ENCODE results near the gene SLC1A2.

SLC1A2 gene

GRCh38 chr11:35330156-35330889 lies 89.0 kb downstream of the SLC1A2 start:
- H3K9ac ChIP-seq (ENCODE audit: low read depth, low read length, poor library complexity), result no peak overlapping the region
- no peak overlapping the region for H2BK12ac ChIP-seq (ENCODE audit: low read length)
- no peak overlapping the region for H3K27ac ChIP-seq (replicated peaks; ENCODE audit: low read length)
- H3K9me3 ChIP-seq (replicated peaks in 1 of 2; ENCODE audit: control insufficient read depth in 2 of 2, insufficient read depth in 1 of 2, low read depth in 1 of 2, low read length in 2 of 2), result peaks cover 0 to 3% of the 10 kb centered on the region in 2 donors
- H3K14ac ChIP-seq (ENCODE audit: low read length), result no peak overlapping the region
- H3K4me1 ChIP-seq (ENCODE audit: control insufficient read depth in 2 of 2, insufficient read depth in 1 of 2, low read depth in 1 of 2, low read length in 2 of 2), result no peaks in the 10 kb centered on the region
- no peaks in the 10 kb centered on the region for H3K36me3 ChIP-seq (replicated peaks in 1 of 2; ENCODE audit: control insufficient read depth in 2 of 2, insufficient read depth in 2 of 2, low read length in 2 of 2)
- no CpG with 5 or more reads among the region's 3 CpGs for WGBS, 2 donors (ENCODE audit: extremely low coverage in 2 of 2, insufficient read length in 2 of 2, insufficient replicate concordance in 1 of 2)
- no peak overlapping the region for H4K8ac ChIP-seq (ENCODE audit: low read depth, low read length)
- H3K18ac ChIP-seq (ENCODE audit: low read length), result no peak overlapping the region
- no peak overlapping the region for H3K4ac ChIP-seq (ENCODE audit: low read length)
- H3K23ac ChIP-seq (ENCODE audit: low read depth, low read length, poor library complexity), result no peak overlapping the region
- no peak overlapping the region for H2BK5ac ChIP-seq (ENCODE audit: low read length)
- H4K91ac ChIP-seq (ENCODE audit: low read depth, low read length, poor library complexity), result no peak overlapping the region
- no peak overlapping the region for H3K4me3 ChIP-seq (ENCODE audit: low read length in 2 of 2)
- DNase-seq (ENCODE audit: low spot score), result no peak
- no peak overlapping the region for H2BK120ac ChIP-seq (ENCODE audit: low read depth, low read length)
- no peak overlapping the region for H2AFZ ChIP-seq (ENCODE audit: low read length)
- no peaks in the 10 kb centered on the region for H3K79me1 ChIP-seq (ENCODE audit: low read depth, low read length)
- no peak overlapping the region for H3K4me2 ChIP-seq (ENCODE audit: insufficient read depth, low read length, poor library complexity, severe bottlenecking)
- no peak overlapping the region for H2BK15ac ChIP-seq (ENCODE audit: low read length)
- no peak overlapping the region for H2AK5ac ChIP-seq (ENCODE audit: low read depth, low read length)
- H3K27me3 ChIP-seq (ENCODE audit: control insufficient read depth in 3 of 3, insufficient read depth in 3 of 3, low read depth in 1 of 3, low read length in 3 of 3), result no peaks in the 10 kb centered on the region

GRCh38 chr11:35327829-35328228 lies 91.5 kb downstream of the SLC1A2 start:
- Histone ChIP-seq H3K18ac (ENCODE audit: low read length) (no peak overlapping the region), H4K91ac (ENCODE audit: low read depth, low read length, poor library complexity) (no peak overlapping the region), H2AFZ (ENCODE audit: low read length) (no peak overlapping the region), H2BK120ac (ENCODE audit: low read depth, low read length) (no peak overlapping the region), H3K27ac (replicated peaks; ENCODE audit: low read length) (no peak overlapping the region), H2AK5ac (ENCODE audit: low read depth, low read length) (no peak overlapping the region), H3K79me1 (ENCODE audit: low read depth, low read length) (no peaks in the 10 kb centered on the region), H2BK12ac (ENCODE audit: low read length) (no peak overlapping the region), H2BK15ac (ENCODE audit: low read length) (no peak overlapping the region), H2BK5ac (ENCODE audit: low read length) (no peak overlapping the region), H3K14ac (ENCODE audit: low read length) (no peak overlapping the region), H3K4ac (ENCODE audit: low read length) (no peak overlapping the region), H3K23ac (ENCODE audit: low read depth, low read length, poor library complexity) (no peak overlapping the region), H3K36me3 (replicated peaks in 1 of 2; ENCODE audit: control insufficient read depth in 2 of 2, insufficient read depth in 2 of 2, low read length in 2 of 2) (no peaks in the 10 kb centered on the region), H3K4me3 (ENCODE audit: low read length in 2 of 2) (no peak overlapping the region), H3K9ac (ENCODE audit: low read depth, low read length, poor library complexity) (no peak overlapping the region), H3K27me3 (ENCODE audit: control insufficient read depth in 3 of 3, insufficient read depth in 3 of 3, low read depth in 1 of 3, low read length in 3 of 3) (peaks cover 0 to 3% (median 0%) of the 10 kb centered on the region in 3 experiments), H3K4me1 (ENCODE audit: control insufficient read depth in 2 of 2, insufficient read depth in 1 of 2, low read depth in 1 of 2, low read length in 2 of 2) (no peaks in the 10 kb centered on the region), H3K9me3 (replicated peaks in 1 of 2; ENCODE audit: control insufficient read depth in 2 of 2, insufficient read depth in 1 of 2, low read depth in 1 of 2, low read length in 2 of 2) (peaks cover 0 to 3% of the 10 kb centered on the region in 2 donors), H4K8ac (ENCODE audit: low read depth, low read length) (no peak overlapping the region), H3K4me2 (ENCODE audit: insufficient read depth, low read length, poor library complexity, severe bottlenecking) (no peak overlapping the region)
- WGBS, 2 donors (ENCODE audit: extremely low coverage in 2 of 2, insufficient read length in 2 of 2, insufficient replicate concordance in 1 of 2), result no CpG with 5 or more reads among the region's 1 CpG
- no peak for DNase-seq (ENCODE audit: low spot score)

GRCh38 chr11:35326266-35326879 lies 93.0 kb downstream of the SLC1A2 start:
- no peak for DNase-seq (ENCODE audit: low spot score)
- Histone ChIP-seq H2AK5ac (ENCODE audit: low read depth, low read length) (no peak overlapping the region), H3K4me2 (ENCODE audit: insufficient read depth, low read length, poor library complexity, severe bottlenecking) (no peak overlapping the region), H3K9ac (ENCODE audit: low read depth, low read length, poor library complexity) (no peak overlapping the region), H4K91ac (ENCODE audit: low read depth, low read length, poor library complexity) (no peak overlapping the region), H2AFZ (ENCODE audit: low read length) (no peak overlapping the region), H3K4ac (ENCODE audit: low read length) (no peak overlapping the region), H3K27ac (replicated peaks; ENCODE audit: low read length) (no peak overlapping the region), H3K4me3 (ENCODE audit: low read length in 2 of 2) (no peak overlapping the region), H2BK120ac (ENCODE audit: low read depth, low read length) (no peak overlapping the region), H2BK12ac (ENCODE audit: low read length) (no peak overlapping the region), H3K79me1 (ENCODE audit: low read depth, low read length) (no peaks in the 10 kb centered on the region), H3K36me3 (replicated peaks in 1 of 2; ENCODE audit: control insufficient read depth in 2 of 2, insufficient read depth in 2 of 2, low read length in 2 of 2) (no peaks in the 10 kb centered on the region), H3K9me3 (replicated peaks in 1 of 2; ENCODE audit: control insufficient read depth in 2 of 2, insufficient read depth in 1 of 2, low read depth in 1 of 2, low read length in 2 of 2) (no peaks in the 10 kb centered on the region), H2BK5ac (ENCODE audit: low read length) (no peak overlapping the region), H3K27me3 (ENCODE audit: control insufficient read depth in 3 of 3, insufficient read depth in 3 of 3, low read depth in 1 of 3, low read length in 3 of 3) (peaks cover 0 to 3% (median 0%) of the 10 kb centered on the region in 3 experiments), H3K4me1 (ENCODE audit: control insufficient read depth in 2 of 2, insufficient read depth in 1 of 2, low read depth in 1 of 2, low read length in 2 of 2) (no peaks in the 10 kb centered on the region), H2BK15ac (ENCODE audit: low read length) (no peak overlapping the region), H3K23ac (ENCODE audit: low read depth, low read length, poor library complexity) (no peak overlapping the region), H3K14ac (ENCODE audit: low read length) (no peak overlapping the region), H3K18ac (ENCODE audit: low read length) (no peak overlapping the region), H4K8ac (ENCODE audit: low read depth, low read length) (no peak overlapping the region)
- WGBS, 2 donors (ENCODE audit: extremely low coverage in 2 of 2, insufficient read length in 2 of 2, insufficient replicate concordance in 1 of 2), result no CpG with 5 or more reads among the region's 3 CpGs

GRCh38 chr11:35324981-35325380 lies 94.4 kb downstream of the SLC1A2 start:
- no peaks in the 10 kb centered on the region for H3K9me3 ChIP-seq (replicated peaks in 1 of 2; ENCODE audit: control insufficient read depth in 2 of 2, insufficient read depth in 1 of 2, low read depth in 1 of 2, low read length in 2 of 2)
- H2BK120ac ChIP-seq (ENCODE audit: low read depth, low read length), result no peak overlapping the region
- H3K14ac ChIP-seq (ENCODE audit: low read length), result no peak overlapping the region
- H3K9ac ChIP-seq (ENCODE audit: low read depth, low read length, poor library complexity), result no peak overlapping the region
- H2BK5ac ChIP-seq (ENCODE audit: low read length), result no peak overlapping the region
- no peaks in the 10 kb centered on the region for H3K79me1 ChIP-seq (ENCODE audit: low read depth, low read length)
- H4K8ac ChIP-seq (ENCODE audit: low read depth, low read length), result no peak overlapping the region
- no peak overlapping the region for H2BK12ac ChIP-seq (ENCODE audit: low read length)
- H3K27ac ChIP-seq (replicated peaks; ENCODE audit: low read length), result no peak overlapping the region
- peaks cover 0 to 2% of the 10 kb centered on the region in 2 donors for H3K4me1 ChIP-seq (ENCODE audit: control insufficient read depth in 2 of 2, insufficient read depth in 1 of 2, low read depth in 1 of 2, low read length in 2 of 2)
- no peak overlapping the region for H2AK5ac ChIP-seq (ENCODE audit: low read depth, low read length)
- no peak overlapping the region for H3K4me2 ChIP-seq (ENCODE audit: insufficient read depth, low read length, poor library complexity, severe bottlenecking)
- H3K27me3 ChIP-seq (ENCODE audit: control insufficient read depth in 3 of 3, insufficient read depth in 3 of 3, low read depth in 1 of 3, low read length in 3 of 3), result peaks cover 0 to 3% (median 0%) of the 10 kb centered on the region in 3 experiments
- H3K4ac ChIP-seq (ENCODE audit: low read length), result no peak overlapping the region
- no peak for DNase-seq (ENCODE audit: low spot score)
- no peaks in the 10 kb centered on the region for H3K36me3 ChIP-seq (replicated peaks in 1 of 2; ENCODE audit: control insufficient read depth in 2 of 2, insufficient read depth in 2 of 2, low read length in 2 of 2)
- H2BK15ac ChIP-seq (ENCODE audit: low read length), result no peak overlapping the region
- H2AFZ ChIP-seq (ENCODE audit: low read length), result no peak overlapping the region
- no peak overlapping the region for H3K4me3 ChIP-seq (ENCODE audit: low read length in 2 of 2)
- H3K18ac ChIP-seq (ENCODE audit: low read length), result no peak overlapping the region
- no CpG with 5 or more reads among the region's 3 CpGs for WGBS, 2 donors (ENCODE audit: extremely low coverage in 2 of 2, insufficient read length in 2 of 2, insufficient replicate concordance in 1 of 2)
- H3K23ac ChIP-seq (ENCODE audit: low read depth, low read length, poor library complexity), result no peak overlapping the region
- no peak overlapping the region for H4K91ac ChIP-seq (ENCODE audit: low read depth, low read length, poor library complexity)
